ENCODE data around the gene EPHA6. TPM values are rescaled to one million over a fixed set of nuclear protein-coding genes. Genes with fewer than 3 reads are reported as not detected.
"Not testable (repeated sequence)": the region's sequence is repeated elsewhere in the genome, so short reads cannot be mapped to it uniquely, and the experiment has no call there.

The EPHA6 gene
- total and polyA plus RNA-seq, 2 donors (not counting 1 experiment from before 2014, with no cell fraction given), result under 0.01 TPM; not detected in 1

DNA sequence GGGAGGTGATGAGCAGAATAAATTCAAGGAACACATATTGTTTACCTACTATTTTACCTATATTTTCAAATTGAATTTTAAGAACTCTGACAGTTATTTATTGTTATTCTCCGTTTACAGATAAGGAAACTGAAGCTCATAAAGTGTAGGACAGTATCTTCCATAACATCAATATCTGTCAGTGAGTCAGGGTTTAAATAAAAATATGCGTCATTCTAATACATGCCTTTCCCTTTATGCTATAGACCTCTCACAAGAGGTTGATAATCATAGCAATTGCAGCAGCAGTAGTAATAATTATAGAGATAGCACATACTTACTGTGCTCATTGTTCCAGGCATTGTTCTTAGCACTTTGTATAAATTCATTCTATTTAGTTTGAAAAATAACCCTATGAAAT lies 101.1 kb downstream of the EPHA6 start:
- H3K4me2 ChIP-seq (ENCODE audit: extremely low read depth, insufficient read depth, low read length), result no peak overlapping the region
- H2AFZ ChIP-seq (ENCODE audit: low read length), result no peak overlapping the region
- DNase-seq (ENCODE audit: low read depth in 2 of 2), result no peak
- no peak overlapping the region for H3K4me3 ChIP-seq (replicated peaks in 1 of 4; ENCODE audit: control extremely low read depth in 1 of 4, insufficient read depth in 1 of 4, low read depth in 3 of 4, low read length in 4 of 4)
- no peaks in the 10 kb centered on the region for H3K36me3 ChIP-seq (ENCODE audit: control insufficient read depth, insufficient read depth, low read length)
- H3K27ac ChIP-seq (ENCODE audit: insufficient read depth, low read length), result no peak overlapping the region
- H3K9me3 ChIP-seq (ENCODE audit: control insufficient read depth, insufficient read depth, low read depth, low read length), result no peaks in the 10 kb centered on the region
- H3K79me2 ChIP-seq (ENCODE audit: control insufficient read depth, insufficient read depth, low read length), result no peaks in the 10 kb centered on the region
- H4K20me1 ChIP-seq (ENCODE audit: control insufficient read depth, extremely low read depth, insufficient read depth, low read length), result no peaks in the 10 kb centered on the region
- no peaks in the 10 kb centered on the region for H3K27me3 ChIP-seq (ENCODE audit: control insufficient read depth, insufficient read depth, low read length)
- TF ChIP-seq, protein P1, sequence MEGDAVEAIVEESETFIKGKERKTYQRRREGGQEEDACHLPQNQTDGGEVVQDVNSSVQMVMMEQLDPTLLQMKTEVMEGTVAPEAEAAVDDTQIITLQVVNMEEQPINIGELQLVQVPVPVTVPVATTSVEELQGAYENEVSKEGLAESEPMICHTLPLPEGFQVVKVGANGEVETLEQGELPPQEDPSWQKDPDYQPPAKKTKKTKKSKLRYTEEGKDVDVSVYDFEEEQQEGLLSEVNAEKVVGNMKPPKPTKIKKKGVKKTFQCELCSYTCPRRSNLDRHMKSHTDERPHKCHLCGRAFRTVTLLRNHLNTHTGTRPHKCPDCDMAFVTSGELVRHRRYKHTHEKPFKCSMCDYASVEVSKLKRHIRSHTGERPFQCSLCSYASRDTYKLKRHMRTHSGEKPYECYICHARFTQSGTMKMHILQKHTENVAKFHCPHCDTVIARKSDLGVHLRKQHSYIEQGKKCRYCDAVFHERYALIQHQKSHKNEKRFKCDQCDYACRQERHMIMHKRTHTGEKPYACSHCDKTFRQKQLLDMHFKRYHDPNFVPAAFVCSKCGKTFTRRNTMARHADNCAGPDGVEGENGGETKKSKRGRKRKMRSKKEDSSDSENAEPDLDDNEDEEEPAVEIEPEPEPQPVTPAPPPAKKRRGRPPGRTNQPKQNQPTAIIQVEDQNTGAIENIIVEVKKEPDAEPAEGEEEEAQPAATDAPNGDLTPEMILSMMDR (conservative IDR thresholded peaks at IDR 0.05 in 1 of 2, IDR thresholded peaks at IDR 0.05 in 1 of 2; ENCODE audit: low read depth in 1 of 2, low read length in 2 of 2), result no peak
- TF ChIP-seq EZH2 (IDR thresholded peaks at IDR 0.05; ENCODE audit: low read length, missing control alignments), result no peak
- H3K4me1 ChIP-seq (ENCODE audit: control insufficient read depth, extremely low read depth, insufficient read depth, low read length), result no peaks in the 10 kb centered on the region
- H3K9ac ChIP-seq (ENCODE audit: insufficient read depth, low read length), result no peak overlapping the region

DNA sequence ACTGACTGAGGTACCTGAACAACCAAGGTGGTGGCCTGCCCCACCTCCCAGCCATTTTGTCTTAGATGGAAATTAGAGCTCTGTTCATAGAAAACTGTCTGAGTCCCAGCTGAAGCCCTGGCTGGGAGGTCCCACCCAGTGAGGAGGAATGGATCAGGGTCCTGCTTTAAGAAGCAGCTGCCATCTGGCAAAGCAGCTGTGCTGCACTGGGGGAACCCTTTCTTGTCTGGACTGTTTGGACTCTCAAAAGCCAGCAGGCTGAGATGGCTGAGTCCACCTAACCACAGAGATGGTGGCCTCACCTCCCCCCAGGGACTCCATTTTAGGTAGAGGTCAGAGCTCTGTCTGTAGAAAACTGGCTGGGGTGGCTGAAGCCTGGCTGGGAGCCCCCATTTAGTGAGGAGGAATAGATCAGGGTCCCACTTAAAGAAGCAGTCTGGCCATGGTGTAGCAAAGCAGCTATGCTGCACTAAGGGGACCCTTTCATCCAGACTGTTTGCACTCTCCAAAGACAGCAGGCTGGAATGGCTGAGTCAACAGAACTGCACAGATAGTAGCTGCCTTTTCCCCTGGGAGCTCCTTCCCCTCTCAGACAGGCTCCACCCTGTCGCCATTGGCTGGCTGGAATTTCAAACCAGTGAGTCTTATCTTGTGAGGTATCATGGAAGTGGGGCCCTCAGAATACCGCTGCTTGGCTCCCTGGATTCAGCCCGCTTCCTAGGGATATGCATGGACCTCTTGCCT lies 116.9 kb downstream of the EPHA6 start:
- Histone ChIP-seq H3K27ac (ENCODE audit: insufficient read depth, low read length) (no peak overlapping the region), H3K9me3 (ENCODE audit: control insufficient read depth, insufficient read depth, low read depth, low read length) (no peaks in the 10 kb centered on the region)

DNA sequence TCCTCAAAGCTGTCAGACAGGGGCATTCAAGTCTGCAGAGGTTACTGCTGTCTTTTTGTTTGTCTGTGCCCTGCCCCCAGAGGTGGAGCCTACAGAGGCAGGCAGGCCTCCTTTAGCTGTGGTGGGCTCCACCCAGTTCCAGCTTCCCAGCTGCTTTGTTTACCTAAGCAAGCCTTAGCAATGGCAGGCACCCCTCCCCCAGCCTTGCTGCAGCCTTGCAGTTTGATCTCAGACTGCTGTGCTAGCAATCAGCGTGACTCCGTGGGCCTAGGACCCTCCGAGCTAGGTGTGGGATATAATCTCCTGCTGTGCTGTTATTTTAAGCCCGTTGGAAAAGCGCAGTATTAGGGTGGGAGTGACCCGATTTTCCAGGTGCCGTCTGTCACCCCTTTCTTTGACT lies 127.7 kb downstream of the EPHA6 start:
- H3K9ac ChIP-seq (ENCODE audit: insufficient read depth, low read length); H3K9me3 ChIP-seq (ENCODE audit: control insufficient read depth, insufficient read depth, low read depth, low read length); DNase-seq (ENCODE audit: low read depth in 2 of 2); H3K4me3 ChIP-seq (replicated peaks in 1 of 4; ENCODE audit: control extremely low read depth in 1 of 4, insufficient read depth in 1 of 4, low read depth in 3 of 4, low read length in 4 of 4); H3K4me2 ChIP-seq (ENCODE audit: extremely low read depth, insufficient read depth, low read length); H3K4me1 ChIP-seq (ENCODE audit: control insufficient read depth, extremely low read depth, insufficient read depth, low read length); H3K27ac ChIP-seq (ENCODE audit: insufficient read depth, low read length); H2AFZ ChIP-seq (ENCODE audit: low read length); H3K27me3 ChIP-seq (ENCODE audit: control insufficient read depth, insufficient read depth, low read length); H3K36me3 ChIP-seq (ENCODE audit: control insufficient read depth, insufficient read depth, low read length); H3K79me2 ChIP-seq (ENCODE audit: control insufficient read depth, insufficient read depth, low read length); H4K20me1 ChIP-seq (ENCODE audit: control insufficient read depth, extremely low read depth, insufficient read depth, low read length): not testable (repeated sequence)

More for the DNA sequence above, 116.9 kb downstream of the EPHA6 start:
- no peak overlapping the region for H3K4me3 ChIP-seq (replicated peaks in 1 of 4; ENCODE audit: control extremely low read depth in 1 of 4, insufficient read depth in 1 of 4, low read depth in 3 of 4, low read length in 4 of 4)
- TF ChIP-seq, protein P1 (conservative IDR thresholded peaks at IDR 0.05 in 1 of 2, IDR thresholded peaks at IDR 0.05 in 1 of 2; ENCODE audit: low read depth in 1 of 2, low read length in 2 of 2), result no peak
- no peak for TF ChIP-seq EZH2 (IDR thresholded peaks at IDR 0.05; ENCODE audit: low read length, missing control alignments)
- no peaks in the 10 kb centered on the region for H3K36me3 ChIP-seq (ENCODE audit: control insufficient read depth, insufficient read depth, low read length)
- DNase-seq (ENCODE audit: low read depth in 2 of 2), result no peak
- no peak overlapping the region for H3K9ac ChIP-seq (ENCODE audit: insufficient read depth, low read length)
- no peaks in the 10 kb centered on the region for H3K27me3 ChIP-seq (ENCODE audit: control insufficient read depth, insufficient read depth, low read length)
- no peak overlapping the region for H3K4me2 ChIP-seq (ENCODE audit: extremely low read depth, insufficient read depth, low read length)
- no peaks in the 10 kb centered on the region for H4K20me1 ChIP-seq (ENCODE audit: control insufficient read depth, extremely low read depth, insufficient read depth, low read length)
- no peak overlapping the region for H2AFZ ChIP-seq (ENCODE audit: low read length)
- H3K79me2 ChIP-seq (ENCODE audit: control insufficient read depth, insufficient read depth, low read length), result no peaks in the 10 kb centered on the region
- no peaks in the 10 kb centered on the region for H3K4me1 ChIP-seq (ENCODE audit: control insufficient read depth, extremely low read depth, insufficient read depth, low read length)
